ENCODE measurements around the gene CEP41.

The CEP41 gene

GRCh38 chr7:130359276-130359857 lies 81.4 kb downstream of the CEP41 start:
- FAIRE-seq (no peak), DNase-seq (ENCODE audit: insufficient read length, low spot score) (no peak)
- TF ChIP-seq POLR2A (IDR thresholded peaks at IDR 0.05; ENCODE audit: low read depth, low read length), result no peak

GRCh38 chr7:130358471-130358870 lies 82.3 kb downstream of the CEP41 start:
- TF ChIP-seq POLR2A (IDR thresholded peaks at IDR 0.05; ENCODE audit: low read depth, low read length), result no peak
- DNase-seq (ENCODE audit: insufficient read length, low spot score) (no peak), FAIRE-seq (no peak)

- FAIRE-seq (no peak), DNase-seq (ENCODE audit: insufficient read length, low spot score) (no peak)
- no peak for TF ChIP-seq POLR2A (IDR thresholded peaks at IDR 0.05; ENCODE audit: low read depth, low read length)
These were observed 83.8 kb downstream of the CEP41 start for GRCh38 chr7:130356876-130357611.

- 0 out of 2 replicates have a peak, but pooled peaks have one; percentile 11 for TF ChIP-seq POLR2A (IDR thresholded peaks at IDR 0.05; ENCODE audit: low read depth, low read length)
- FAIRE-seq (no peak), DNase-seq (ENCODE audit: insufficient read length, low spot score) (peak; percentile 87)
These were observed 84.5 kb downstream of the CEP41 start for GRCh38 chr7:130356121-130356875.

- no peak for TF ChIP-seq POLR2A (IDR thresholded peaks at IDR 0.05; ENCODE audit: low read depth, low read length)
- FAIRE-seq, result no peak
- DNase-seq (ENCODE audit: insufficient read length, low spot score), result no peak
These were observed 87.6 kb downstream of the CEP41 start for GRCh38 chr7:130353196-130353595.

- FAIRE-seq (no peak), DNase-seq (ENCODE audit: insufficient read length, low spot score) (no peak)
- no peak for TF ChIP-seq POLR2A (IDR thresholded peaks at IDR 0.05; ENCODE audit: low read depth, low read length)
These were observed 88.4 kb downstream of the CEP41 start for GRCh38 chr7:130352194-130353074.

GRCh38 chr7:130351791-130352090 lies 89.1 kb downstream of the CEP41 start:
- FAIRE-seq, result no peak
- no peak for DNase-seq (ENCODE audit: insufficient read length, low spot score)

GRCh38 chr7:130350945-130351790 lies 89.6 kb downstream of the CEP41 start:
- TF ChIP-seq POLR2A (IDR thresholded peaks at IDR 0.05; ENCODE audit: low read depth, low read length), result no peak
- DNase-seq (ENCODE audit: insufficient read length, low spot score) (no peak), FAIRE-seq (no peak)

More at GRCh38 chr7:130351791-130352090, 89.1 kb downstream of the CEP41 start:
- TF ChIP-seq POLR2A (IDR thresholded peaks at IDR 0.05; ENCODE audit: low read depth, low read length), result no peak

- no peak for DNase-seq (ENCODE audit: insufficient read length, low spot score)
- no peak for FAIRE-seq
- TF ChIP-seq POLR2A (IDR thresholded peaks at IDR 0.05; ENCODE audit: low read depth, low read length), result no peak
These were observed 90.7 kb downstream of the CEP41 start for GRCh38 chr7:130349911-130350782.

GRCh38 chr7:130346941-130347340 lies 93.9 kb downstream of the CEP41 start:
- no peak for TF ChIP-seq POLR2A (IDR thresholded peaks at IDR 0.05; ENCODE audit: low read depth, low read length)
- FAIRE-seq, result no peak
- DNase-seq (ENCODE audit: insufficient read length, low spot score), result no peak

- no peak for DNase-seq (ENCODE audit: insufficient read length, low spot score)
- no peak for TF ChIP-seq POLR2A (IDR thresholded peaks at IDR 0.05; ENCODE audit: low read depth, low read length)
- no peak for FAIRE-seq
These were observed 94.5 kb downstream of the CEP41 start for GRCh38 chr7:130346177-130346905.
